HAP-1 (cell line): Measurements from ENCODE around the gene WSCD2.

ENCODE experiments used
- DNase-seq, 2 experiments: peaks; one replicate each; pipeline ENCODE4 v3.0.0-alpha.2; 2016 to 2020; ENCODE audit warnings: low spot score in 2 of 2
- H3K27me3 ChIP-seq: fragments of 250-450 bp; sonication (Bioruptor Pico); 2 replicates; pipeline ENCODE4 v1.5.1; 2020; ENCODE audit warnings: low read depth, mild to moderate bottlenecking, moderate library complexity
- H3K36me3 ChIP-seq: fragments of 250-450 bp; sonication (Bioruptor Pico); replicated peaks from 2 replicates; pipeline ENCODE4 v1.5.1; 2020; ENCODE audit warnings: mild to moderate bottlenecking
- H3K4me1 ChIP-seq: fragments of 250-450 bp; sonication (Bioruptor Pico); 2 replicates; pipeline ENCODE4 v1.5.1; 2020; ENCODE audit warnings: mild to moderate bottlenecking
- H3K4me3 ChIP-seq: fragments of 250-450 bp; sonication (Bioruptor Pico); 2 replicates; pipeline ENCODE4 v1.5.1; 2020; ENCODE audit warnings: mild to moderate bottlenecking, moderate library complexity
- H3K9me3 ChIP-seq: fragments of 250-450 bp; sonication (Bioruptor Pico); 2 replicates; pipeline ENCODE4 v1.5.1; 2020; ENCODE audit warnings: mild to moderate bottlenecking, moderate library complexity
- in situ Hi-C: fragments of 300-500 bp; cut with MboI; formaldehyde crosslinking; loops from 3 replicates; pipeline ENCODE4 v1.14.3; 2020; ENCODE audit warnings: low sequenced_read_pairs, inconsistent platforms, mixed read lengths

WSCD2 gene

DNA sequence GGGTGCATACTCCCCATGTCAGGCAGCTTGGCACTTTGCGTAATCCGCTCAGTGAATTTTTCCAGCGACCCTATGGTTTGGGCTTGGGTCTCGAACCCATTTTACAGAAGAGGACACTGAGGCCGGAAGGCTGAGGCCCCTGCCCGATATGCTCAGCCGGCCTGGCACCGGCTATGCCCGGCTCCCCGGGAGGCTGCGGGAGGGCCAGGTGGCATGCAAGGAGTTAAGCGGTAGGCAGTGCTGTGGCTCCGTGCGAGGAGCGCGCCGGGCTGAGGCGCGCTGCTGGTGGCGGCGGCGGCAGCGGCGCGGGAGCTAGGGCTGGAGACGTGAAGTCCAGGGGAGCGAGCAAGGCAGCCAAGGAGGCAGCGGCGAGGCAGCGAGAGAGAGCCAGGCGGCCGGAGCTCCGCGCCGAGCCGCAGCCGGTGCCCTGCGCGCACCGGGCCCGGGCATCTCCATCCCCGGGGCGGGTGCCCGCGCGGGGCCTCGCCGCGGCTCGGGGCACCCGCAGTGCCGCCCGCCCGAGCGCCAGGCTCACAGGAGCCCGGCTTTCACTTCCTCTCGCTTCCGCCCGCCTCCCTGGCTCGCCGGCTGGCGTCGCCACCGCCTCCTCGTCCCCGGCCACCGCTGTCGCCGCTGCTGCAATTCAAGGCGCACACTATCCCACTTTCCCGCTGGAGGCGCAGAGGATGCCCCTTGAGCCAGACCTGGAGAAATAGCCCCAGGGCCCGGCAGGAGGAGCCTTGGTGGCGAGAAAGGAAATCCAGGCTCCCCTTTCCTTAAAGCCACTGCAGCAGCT is at the start of gene WSCD2:
Gene WSCD2, plus strand, starts transcription at position 272 of the 796 bp plus-strand sequence. CDS start 66,545 bp downstream, outside the sequence.
- peak in 1 of 2 experiments; percentile 18 for DNase-seq
- Histone ChIP-seq H3K4me1 (no peaks in the 10 kb centered on the region), H3K9me3 (no peaks in the 10 kb centered on the region), H3K27me3 (peaks cover 33% of the 10 kb centered on the region), H3K36me3 (no peaks in the 10 kb centered on the region), H3K4me3 (no peak within 1 kb of the TSS)
- in situ Hi-C loops: no loop called here

DNA sequence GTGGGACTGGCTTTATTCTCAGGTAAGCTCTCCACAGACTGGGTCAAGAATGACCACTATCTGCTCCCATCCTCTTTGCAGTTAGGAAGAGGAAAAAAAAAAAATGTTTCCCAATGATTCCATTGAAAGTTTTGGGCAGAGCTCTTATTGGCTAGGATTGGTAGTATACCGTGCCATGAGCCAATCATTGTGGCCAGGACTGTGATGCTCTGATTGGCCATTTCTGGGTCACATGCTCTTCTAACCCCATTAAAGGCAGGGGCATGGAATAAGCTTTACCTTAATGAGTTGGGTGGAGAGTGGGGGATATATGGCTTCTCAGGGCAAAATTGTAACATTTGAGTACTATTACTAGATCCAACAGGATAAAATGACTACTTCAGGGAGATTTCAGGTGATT is 49.4 kb upstream of the WSCD2 start:
- no peak for DNase-seq
- in situ Hi-C loops: no loop called here

DNA sequence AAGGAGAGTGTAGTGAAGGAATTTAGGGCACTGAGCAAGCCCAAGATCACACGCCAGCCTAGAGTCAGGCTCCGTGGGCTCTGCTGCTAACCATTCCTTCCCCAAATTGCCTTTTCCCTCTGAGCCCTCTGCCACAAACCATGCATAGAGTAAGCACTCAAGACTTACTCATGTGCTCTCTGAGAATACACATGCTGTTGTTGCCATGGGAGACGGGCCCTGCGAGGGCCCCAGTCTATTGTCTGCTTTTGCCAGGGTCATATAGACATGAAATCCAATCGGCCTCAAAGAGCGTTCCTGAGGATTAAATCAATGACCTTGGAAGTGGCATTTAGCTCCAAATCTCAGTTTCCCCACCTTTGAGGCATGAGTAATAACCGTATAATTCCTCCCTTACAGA is 48.7 kb upstream of the WSCD2 start:
- H3K4me3 ChIP-seq: no peak overlapping the region
- no peaks in the 10 kb centered on the region for H3K4me1 ChIP-seq
- in situ Hi-C loops: no loop called here
- no peaks in the 10 kb centered on the region for H3K27me3 ChIP-seq
- DNase-seq: no peak
- no peaks in the 10 kb centered on the region for H3K9me3 ChIP-seq
- H3K36me3 ChIP-seq: no peaks in the 10 kb centered on the region

More for the DNA sequence above, 49.4 kb upstream of the WSCD2 start:
- Histone ChIP-seq H3K36me3 (no peaks in the 10 kb centered on the region), H3K27me3 (no peaks in the 10 kb centered on the region), H3K9me3 (no peaks in the 10 kb centered on the region), H3K4me3 (no peak overlapping the region), H3K4me1 (no peaks in the 10 kb centered on the region)

DNA sequence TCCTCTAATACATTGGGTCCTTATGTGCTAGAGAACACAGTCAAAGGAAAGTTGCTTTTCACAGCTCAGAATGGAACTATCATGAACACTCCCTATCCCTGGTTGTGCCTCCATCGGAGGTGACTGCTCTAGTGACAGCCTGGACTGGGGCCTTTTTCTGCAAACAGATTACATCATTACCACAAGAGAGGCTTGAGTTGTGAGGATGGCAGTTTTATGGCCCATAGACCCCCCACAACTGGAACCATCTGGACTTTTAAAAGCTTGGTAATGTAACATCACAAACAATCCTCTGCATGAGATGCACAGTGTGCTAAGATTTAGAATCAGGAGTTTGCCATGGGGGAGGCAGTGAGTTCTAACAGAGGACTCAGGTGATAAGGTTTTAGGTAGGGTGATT is 46.6 kb upstream of the WSCD2 start:
- no peaks in the 10 kb centered on the region for H3K9me3 ChIP-seq
- no peak for DNase-seq
- H3K27me3 ChIP-seq: no peaks in the 10 kb centered on the region
- in situ Hi-C loops: no loop called here
- no peaks in the 10 kb centered on the region for H3K4me1 ChIP-seq
- H3K36me3 ChIP-seq: no peaks in the 10 kb centered on the region
- no peak overlapping the region for H3K4me3 ChIP-seq

DNA sequence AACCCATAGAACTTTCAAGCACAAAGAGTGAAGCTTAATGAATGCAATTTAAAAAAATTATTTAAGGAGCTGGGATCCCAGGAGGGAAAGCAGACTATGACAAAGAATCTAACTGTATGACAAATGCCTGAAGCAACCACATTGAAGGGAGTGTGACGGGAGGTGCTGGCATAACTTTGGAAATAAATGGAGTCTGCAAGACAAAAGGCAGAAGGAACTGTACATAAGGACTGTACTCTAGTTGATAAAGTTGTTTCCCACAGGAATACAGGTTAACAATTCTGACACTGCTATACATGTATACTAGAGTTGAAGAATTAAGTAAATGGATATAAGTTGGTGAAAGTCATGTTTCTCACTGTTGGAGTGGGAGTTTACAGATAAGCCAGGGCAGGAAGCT is 41.2 kb upstream of the WSCD2 start:
- H3K4me1 ChIP-seq: no peaks in the 10 kb centered on the region
- in situ Hi-C loops: no loop called here

DNA sequence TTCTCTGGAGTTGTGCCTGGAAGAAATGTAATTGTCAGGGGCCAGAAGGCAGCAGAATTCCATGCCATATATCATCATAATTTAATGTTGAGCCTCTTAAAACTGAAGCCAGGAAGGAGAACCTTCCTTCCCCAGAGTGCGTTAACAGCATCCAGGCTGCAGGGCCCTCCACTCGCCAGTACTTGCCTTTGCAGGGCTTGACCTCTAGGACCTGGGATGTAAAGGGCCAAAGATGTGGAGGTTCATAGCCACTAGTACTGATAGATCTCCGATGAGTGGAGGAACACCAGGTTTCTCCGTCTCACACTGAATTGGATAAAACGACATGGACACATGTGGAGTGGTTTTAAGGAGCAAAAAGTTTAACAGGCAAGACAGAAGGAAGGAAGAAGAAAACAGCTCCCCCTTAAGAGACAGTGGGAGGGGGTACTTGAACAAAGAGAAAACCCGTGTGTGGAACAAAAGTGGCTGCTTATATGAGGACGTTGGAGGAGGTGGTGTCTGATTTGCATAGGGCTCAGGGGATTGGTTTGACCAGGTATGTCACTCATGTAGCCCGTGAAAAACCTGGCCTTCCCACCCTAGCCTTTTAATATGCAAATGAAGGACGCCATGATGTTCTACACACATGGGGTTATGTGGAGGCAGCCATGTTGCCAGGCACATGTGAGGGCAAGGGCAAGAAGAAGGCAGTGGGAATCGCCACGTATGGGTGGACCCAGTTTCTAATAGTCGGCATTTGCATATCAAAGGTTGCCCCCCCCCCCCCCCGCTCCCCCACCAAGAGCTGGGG is 38.8 kb upstream of the WSCD2 start:
- no peaks in the 10 kb centered on the region for H3K4me1 ChIP-seq
- DNase-seq: peak in 1 of 2 experiments; percentile 11
- H3K27me3 ChIP-seq: no peaks in the 10 kb centered on the region
- H3K9me3 ChIP-seq: no peaks in the 10 kb centered on the region
- no peak overlapping the region for H3K4me3 ChIP-seq
- in situ Hi-C loops: no loop called here
- no peaks in the 10 kb centered on the region for H3K36me3 ChIP-seq

More for the DNA sequence above, 41.2 kb upstream of the WSCD2 start:
- H3K9me3 ChIP-seq: no peaks in the 10 kb centered on the region
- H3K4me3 ChIP-seq: no peak overlapping the region
- no peaks in the 10 kb centered on the region for H3K27me3 ChIP-seq
- H3K36me3 ChIP-seq: no peaks in the 10 kb centered on the region
- DNase-seq: no peak

DNA sequence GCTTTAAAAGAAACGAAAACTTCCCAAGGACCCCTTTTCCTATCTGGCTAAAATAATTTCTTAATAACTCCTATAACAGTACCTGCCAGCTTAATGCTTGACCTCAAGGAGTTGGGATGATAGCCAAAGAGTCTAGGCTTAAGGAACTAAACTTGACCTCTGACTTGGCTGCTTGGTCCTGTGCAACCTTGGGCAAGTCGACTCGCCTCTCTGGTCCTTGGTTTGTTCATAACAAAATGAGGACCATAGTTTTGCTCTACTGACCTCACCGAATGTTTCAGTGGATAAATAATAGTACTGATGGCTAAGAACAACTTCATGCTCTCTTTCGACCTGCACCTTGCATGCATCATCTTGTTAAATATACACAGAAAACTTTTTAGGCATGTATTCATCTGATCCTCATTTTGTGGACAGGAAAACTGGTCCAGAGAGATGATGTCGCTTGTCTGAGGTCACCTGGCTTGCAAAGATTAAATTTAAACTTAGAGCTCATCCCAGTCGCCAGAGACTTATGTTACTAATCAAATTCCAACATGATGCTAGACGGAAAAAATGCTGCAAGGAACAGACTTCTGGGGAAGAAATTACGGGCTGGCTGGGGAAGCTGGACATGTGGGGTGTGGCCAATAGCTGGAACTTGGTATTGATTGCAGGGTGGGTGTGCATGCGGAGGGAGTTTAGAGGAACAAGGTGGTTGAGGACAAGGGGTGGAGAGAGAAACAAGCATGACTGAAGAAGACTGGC is 38.0 kb upstream of the WSCD2 start:
- Histone ChIP-seq H3K4me1 (no peaks in the 10 kb centered on the region), H3K36me3 (no peaks in the 10 kb centered on the region), H3K9me3 (no peaks in the 10 kb centered on the region), H3K4me3 (no peak overlapping the region), H3K27me3 (no peaks in the 10 kb centered on the region)
- DNase-seq: no peak
- in situ Hi-C loops: no loop called here

DNA sequence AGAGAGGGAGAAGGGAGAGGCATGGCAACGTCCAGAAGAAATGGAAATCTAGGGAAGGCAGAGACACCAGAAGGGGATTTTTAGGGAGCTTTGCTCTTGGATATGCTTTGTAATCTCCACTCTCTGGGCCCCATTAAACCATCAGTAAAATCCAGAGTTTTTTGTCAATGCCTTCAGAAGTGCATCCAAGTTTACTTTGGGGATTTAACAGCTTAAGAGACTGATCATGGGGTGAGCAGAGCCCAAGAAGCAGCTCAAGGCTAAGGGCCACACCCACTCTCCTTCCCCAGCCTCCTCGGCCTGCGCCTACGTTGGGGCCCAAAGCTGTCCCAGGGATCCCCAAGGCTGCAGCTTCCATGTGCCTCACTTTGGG is 37.4 kb upstream of the WSCD2 start:
- H3K4me1 ChIP-seq: no peaks in the 10 kb centered on the region
- no peak overlapping the region for H3K4me3 ChIP-seq
- no peaks in the 10 kb centered on the region for H3K9me3 ChIP-seq
- no peak for DNase-seq
- H3K27me3 ChIP-seq: no peaks in the 10 kb centered on the region
- in situ Hi-C loops: no loop called here
- no peaks in the 10 kb centered on the region for H3K36me3 ChIP-seq

DNA sequence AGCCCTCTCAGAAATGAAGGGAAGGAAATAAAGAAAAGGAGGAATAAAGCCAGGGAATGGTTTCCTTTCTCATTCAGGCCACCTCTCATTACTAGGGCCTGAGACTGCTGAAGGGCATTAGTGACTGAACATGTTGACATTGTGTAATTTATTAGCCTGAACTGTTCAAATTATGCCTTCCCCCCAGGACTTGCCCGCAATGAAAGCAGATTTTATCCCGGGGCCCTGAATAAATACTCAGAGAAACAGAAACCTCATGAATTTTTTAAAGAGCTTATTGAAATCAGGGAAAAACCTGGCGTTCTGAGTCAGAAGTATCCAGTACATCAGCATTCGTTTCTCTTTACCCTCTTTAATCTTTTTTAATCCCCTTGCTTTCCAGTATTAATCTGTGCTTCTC is 35.9 kb upstream of the WSCD2 start:
- H3K27me3 ChIP-seq: no peaks in the 10 kb centered on the region
- H3K9me3 ChIP-seq: no peaks in the 10 kb centered on the region
- H3K4me3 ChIP-seq: no peak overlapping the region
- H3K36me3 ChIP-seq: no peaks in the 10 kb centered on the region
- no peak for DNase-seq
- in situ Hi-C loops: no loop called here
- H3K4me1 ChIP-seq: no peaks in the 10 kb centered on the region

DNA sequence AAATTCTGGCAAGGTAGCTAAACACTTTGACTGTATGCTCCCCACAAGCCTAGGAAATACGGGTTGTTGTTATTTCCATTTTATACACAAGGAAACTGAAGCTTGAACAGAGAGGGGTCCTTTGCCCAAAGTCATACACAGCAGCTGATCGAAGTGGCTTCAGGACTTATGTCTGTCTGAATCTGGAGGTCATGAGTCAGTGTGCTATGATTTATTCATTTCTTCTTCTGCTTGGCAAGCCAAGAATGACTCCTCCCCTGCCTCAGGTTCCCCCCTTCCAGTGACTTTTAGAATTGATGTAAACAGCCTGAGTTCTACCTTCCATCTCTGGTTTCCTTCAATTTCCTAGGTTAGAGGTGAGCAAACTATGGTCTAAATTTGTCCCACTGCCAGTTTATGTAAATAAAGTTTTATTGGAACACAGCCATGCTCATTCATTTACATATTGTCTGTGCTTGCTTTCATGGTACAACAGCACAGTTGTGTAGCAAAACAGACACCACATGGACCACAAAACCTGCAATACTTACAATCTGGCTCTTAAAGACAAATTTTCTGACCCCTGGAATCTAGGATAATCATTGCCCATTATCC is 34.9 kb upstream of the WSCD2 start:
- Histone ChIP-seq H3K36me3 (no peaks in the 10 kb centered on the region), H3K27me3 (no peaks in the 10 kb centered on the region), H3K9me3 (no peaks in the 10 kb centered on the region), H3K4me1 (no peaks in the 10 kb centered on the region), H3K4me3 (no peak overlapping the region)
- no peak for DNase-seq
- in situ Hi-C loops: no loop called here

DNA sequence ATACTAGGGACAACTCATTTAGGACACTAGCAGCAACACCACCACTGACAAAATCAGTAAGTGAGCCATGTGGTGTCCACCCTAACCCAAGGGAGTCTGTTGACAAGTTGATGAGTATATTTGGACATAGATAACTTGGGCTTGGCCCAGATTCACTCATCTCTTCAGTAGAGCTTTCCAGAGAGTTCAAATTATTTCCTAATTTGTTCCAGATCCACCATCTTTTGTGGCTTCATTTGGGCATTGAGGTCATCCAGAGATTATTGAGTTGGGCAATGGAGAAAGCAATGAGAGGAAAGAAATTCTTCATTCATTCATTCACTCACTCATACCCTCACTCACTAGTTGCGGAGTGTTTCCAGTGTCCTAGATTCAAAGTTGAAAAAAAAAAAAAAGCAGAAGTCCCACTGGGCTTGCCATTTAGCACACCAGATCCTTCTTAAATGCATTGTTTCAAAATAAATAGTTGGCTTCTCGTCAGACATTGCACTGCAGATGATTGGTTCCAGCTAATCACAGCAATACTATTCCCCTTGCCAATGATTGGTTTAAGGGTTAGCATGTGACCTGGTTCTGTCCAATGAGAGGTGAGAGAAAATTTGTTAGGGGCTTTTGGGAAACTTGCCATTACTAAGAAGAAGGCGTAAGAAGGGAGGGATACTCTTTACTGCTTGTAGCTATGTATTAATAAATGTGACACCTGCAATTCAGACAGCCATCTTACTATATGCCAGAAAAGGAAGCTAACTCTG is 31.8 kb upstream of the WSCD2 start:
- H3K4me3 ChIP-seq: no peak overlapping the region
- no peaks in the 10 kb centered on the region for H3K9me3 ChIP-seq
- no peaks in the 10 kb centered on the region for H3K36me3 ChIP-seq
- H3K4me1 ChIP-seq: no peaks in the 10 kb centered on the region
- DNase-seq: no peak
- no peaks in the 10 kb centered on the region for H3K27me3 ChIP-seq
- in situ Hi-C loops: no loop called here

DNA sequence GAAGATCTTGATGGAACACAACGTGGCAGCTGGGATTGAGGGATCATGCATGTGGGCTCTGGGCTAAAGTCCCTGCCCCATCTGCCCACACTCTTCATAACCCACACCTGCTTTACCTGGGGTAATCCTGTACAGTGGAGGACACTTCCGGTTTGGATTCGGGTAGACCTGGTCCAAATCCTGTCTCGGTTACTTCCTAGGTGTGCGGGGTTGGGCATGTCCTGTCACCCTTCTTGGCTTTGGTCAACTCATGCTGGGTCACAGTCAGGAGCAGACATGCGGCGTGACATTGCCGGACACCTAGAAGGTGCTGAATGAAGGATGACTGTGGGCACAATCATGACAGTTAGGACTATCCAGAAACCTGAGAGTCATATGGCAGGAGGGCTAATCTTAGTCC is 30.7 kb upstream of the WSCD2 start:
- Histone ChIP-seq H3K4me1 (no peaks in the 10 kb centered on the region), H3K27me3 (no peaks in the 10 kb centered on the region), H3K9me3 (no peaks in the 10 kb centered on the region), H3K4me3 (no peak overlapping the region), H3K36me3 (no peaks in the 10 kb centered on the region)
- in situ Hi-C loops: no loop called here
- DNase-seq: no peak

DNA sequence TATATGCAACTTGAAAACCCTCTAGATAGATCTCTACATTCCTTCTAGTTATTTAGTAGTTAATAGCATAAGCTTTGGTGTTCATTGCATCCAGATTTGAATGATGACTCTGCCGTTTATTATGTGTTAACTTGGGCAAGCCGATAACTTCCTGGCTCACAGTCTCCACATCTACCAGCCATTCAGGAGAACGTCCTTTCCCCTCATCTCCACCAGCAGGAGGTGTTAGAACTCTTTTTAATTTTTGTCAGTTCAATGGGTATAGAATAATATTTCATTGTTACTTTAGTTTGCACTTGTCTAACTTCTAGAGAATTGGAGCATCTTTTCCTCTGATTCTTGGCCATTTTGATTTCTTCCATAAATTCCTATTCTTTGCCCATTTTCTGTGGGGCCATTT is 30.0 kb upstream of the WSCD2 start:
- DNase-seq: no peak
- H3K4me3 ChIP-seq: no peak overlapping the region
- in situ Hi-C loops: no loop called here
- H3K36me3 ChIP-seq: no peaks in the 10 kb centered on the region
- no peaks in the 10 kb centered on the region for H3K4me1 ChIP-seq
- no peaks in the 10 kb centered on the region for H3K9me3 ChIP-seq
- H3K27me3 ChIP-seq: no peaks in the 10 kb centered on the region
